Loucy (cell line): Measurements from ENCODE around the gene ZNF132.

Source experiments
- CTCF ChIP-seq: fragments of 200-600 bp; sonication (generic); conservative IDR thresholded peaks from 2 replicates; pipeline ENCODE4 v1.5.1; 2014; ENCODE audit warnings: mild to moderate bottlenecking, antibody characterized with exemption, low read length
- EZH2phosphoT487 ChIP-seq: fragments of 200-600 bp; IDR thresholded peaks from 2 replicates; pipeline ENCODE4 v1.6.1; 2018; ENCODE audit warnings: antibody characterized with exemption, mild to moderate bottlenecking, moderate library complexity, borderline replicate concordance

- TF ChIP-seq CTCF (peak; percentile 43), EZH2phosphoT487 (no peak)
These were observed 52.4 kb downstream of the ZNF132 start for GRCh38 chr19:58387338-58388174.
